Hypothalamus (tissue), 51 donors: Measurements from ENCODE around the gene ELSPBP1.
"Not testable (repeated sequence)": the region's sequence is repeated elsewhere in the genome, so short reads cannot be mapped to it uniquely, and the experiment has no call there.

Experiments used
- DNase-seq, 51 donors: peaks; one replicate each; lab custom pipeline; 2025; lab: John Stamatoyannopoulos, UW

Gene ELSPBP1

DNA sequence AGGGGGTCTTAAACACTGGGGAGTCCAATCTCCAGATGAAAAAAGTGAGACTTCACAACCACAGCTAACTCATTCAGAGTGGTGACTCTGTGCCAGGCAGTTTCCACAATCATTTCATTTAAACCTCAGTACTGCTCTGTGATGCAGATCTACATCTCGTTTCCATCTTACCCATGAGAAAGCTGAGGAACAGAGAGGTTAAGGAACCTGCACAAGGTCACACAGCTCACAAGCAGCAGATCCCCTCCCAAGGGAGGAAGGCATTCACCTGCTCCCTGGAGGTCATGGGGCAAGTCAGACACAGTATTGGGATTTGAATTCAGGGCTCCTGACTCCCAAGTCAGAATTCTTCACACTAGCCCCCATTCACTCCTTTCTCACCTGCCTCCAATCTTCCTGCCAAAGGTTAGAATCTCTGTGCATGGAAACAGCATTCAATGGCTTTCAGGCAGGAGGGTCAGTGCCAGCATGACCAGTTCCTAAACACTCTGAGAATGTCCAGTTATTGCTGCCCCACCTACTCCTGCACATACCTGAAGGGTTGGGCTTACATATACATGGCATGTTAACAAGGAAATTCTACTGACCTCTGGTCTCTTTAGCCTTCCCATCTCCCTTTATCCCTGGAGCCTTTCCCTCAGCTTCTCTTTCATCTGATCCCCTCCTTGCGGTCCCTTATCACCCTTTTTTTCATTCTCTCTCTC is 47.6 kb downstream of the ELSPBP1 start:
- DNase-seq, result no peak

DNA sequence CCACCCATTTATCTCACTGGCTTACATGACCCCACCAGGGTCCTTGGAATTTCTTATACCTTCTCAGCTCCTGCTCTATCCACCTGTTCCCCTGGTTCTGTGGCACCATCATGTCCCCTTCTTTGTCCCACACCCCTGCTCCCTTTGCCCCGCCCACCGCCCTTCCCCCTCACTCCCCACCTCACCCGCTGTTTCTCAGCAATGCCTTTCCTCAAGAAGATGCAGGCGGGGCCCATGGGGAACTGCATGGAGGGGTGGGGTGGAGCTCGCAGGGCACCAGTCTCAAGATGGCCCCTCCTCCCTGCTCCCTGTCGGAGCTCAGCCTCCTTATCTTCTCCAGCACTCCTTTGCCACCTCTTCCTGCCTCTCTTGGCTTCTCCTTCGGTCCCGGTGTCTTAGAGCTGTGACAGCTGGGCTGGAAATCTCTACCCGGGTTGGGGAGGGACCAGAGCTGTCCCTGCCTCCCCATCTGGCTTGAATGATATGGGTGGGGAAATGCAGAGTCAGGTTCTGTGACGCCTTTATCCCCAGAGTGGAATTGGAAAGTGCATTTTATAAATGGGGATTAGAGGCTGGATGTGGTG is 49.3 kb downstream of the ELSPBP1 start, which contains the start of gene CABP5:
Gene CABP5, minus strand, starts transcription at position 405 of the 584 bp plus-strand sequence. Its CDS starts 157 bp downstream, at position 248.
- no peak for DNase-seq

DNA sequence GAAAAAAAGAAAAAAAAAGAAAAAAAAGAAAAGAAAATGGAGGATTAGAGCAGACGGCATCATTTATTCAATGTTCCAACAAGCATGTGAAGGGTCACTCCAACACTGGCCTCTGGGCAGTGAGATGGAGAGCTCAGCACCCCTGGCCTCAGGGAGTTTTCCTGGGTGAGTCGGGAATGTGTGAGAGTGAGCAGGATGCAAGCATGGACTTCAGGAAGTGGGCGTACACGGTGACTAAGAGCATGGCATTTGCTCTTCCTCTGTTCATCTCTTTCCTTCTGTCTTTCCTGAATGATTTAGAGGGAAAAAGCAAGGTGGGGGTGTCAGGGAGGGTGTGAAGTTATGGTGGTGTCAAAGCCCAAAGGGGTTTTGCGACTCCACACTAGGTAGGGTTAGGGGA is 50.1 kb downstream of the ELSPBP1 start:
- no peak for DNase-seq

DNA sequence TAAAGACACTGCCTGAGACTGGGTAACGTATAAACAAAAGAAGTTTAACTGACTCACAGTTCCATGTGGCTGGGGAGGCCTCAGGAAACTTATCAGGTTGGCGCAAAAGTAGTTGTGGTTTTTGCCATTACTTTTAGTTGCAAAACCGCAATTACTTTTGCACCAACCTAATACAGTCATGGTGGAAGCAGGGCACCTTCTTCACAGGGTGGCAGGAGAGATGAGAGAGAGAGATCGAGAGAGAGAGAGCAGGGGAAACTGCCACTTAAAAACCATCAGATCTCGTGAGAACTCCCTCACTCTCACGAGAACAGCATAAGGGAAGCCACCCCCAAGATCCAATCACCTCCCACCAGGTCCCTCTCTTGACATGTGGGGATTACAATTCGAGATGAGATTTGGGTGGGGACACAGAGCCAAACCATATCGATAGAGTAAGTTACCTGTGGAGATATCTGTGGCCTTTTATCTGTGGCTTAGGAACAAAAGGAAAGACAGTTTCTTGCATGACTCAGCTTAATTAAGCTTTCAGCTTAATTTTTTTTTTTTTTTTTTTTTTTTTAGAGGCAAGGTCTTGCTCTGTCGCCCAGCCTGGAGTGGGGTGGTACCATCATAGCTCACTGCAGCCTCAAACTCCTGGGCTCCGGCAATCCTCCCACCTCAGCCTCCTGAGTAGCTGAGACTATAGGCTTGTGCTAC is 57.1 kb downstream of the ELSPBP1 start:
- no peak for DNase-seq

DNA sequence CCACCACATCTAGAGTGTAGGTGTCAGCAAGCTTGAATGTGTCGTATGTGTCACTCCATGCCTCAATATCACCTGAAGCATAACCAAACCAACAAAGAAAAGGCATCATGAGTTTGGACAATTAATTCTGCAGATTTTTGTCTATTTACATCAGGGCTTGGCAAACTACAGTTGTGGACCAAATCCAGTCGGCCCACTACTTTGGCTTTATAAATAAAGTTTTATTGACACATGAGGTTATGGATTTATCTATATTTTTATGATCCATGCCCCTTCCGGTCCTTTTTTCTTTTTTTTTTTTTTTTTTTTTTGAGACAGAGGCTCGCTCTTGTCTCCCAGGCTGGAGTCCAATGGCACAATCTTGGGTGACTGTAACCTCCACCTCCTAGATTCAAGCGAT is 58.6 kb downstream of the ELSPBP1 start:
- no peak for DNase-seq

DNA sequence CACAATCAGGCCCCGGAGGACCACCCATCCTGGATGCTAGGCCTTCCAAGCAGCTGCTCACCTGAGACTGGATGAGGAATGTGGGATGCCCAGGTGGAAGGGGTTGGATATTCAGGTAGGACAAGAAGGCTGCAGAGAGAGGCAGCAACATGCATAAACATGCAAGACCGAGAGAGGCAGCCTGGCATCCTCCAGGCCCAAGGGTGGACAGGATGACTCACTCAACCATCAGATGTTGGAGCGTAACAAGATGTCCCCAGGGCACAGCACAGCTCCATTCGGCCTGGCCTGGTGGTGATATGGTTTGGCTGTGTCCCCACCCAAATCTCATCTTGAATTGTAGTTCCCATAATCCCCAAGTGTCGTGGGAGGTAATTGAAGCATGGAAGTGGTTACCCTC is 59.4 kb downstream of the ELSPBP1 start:
- DNase-seq, result no peak

DNA sequence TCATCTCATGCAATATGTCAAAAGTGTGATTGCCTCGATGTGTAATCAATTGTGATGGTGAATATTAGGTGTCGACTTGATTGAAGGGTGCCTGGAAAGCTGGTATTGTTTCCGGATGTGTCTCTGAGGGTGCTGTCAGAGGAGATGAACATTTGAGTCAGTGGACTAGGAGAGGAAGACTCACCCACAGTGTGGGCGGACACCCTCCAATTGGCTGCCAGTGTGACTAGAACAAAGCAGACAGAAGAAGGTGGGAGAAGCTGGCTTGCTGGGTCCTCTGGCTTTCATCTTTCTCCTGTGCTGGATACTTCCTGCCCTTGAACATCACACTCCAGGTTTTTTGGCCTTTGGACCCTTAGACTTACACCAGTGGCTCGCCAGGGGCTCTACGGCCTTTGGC is 64.9 kb downstream of the ELSPBP1 start:
- DNase-seq, result peak in 1 of 51 donors; percentile 4

DNA sequence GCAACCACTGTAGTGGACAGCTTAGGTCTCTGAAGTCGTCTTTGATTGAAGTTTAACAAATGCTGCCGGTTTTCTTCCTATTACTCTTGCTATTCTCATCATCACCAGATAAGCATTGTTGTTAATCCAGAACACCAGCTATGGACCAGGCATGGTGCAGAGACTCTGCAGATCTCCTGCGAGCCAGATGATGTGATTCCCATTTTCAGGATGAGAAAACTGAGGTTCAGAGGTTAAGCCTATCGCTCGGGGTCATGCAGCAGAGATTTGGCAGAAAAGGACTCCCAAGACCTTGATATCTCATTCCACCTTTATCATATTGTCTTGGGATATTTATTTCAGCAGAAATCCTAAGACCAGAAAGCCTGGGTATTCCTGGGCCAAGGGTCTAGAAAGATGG is 65.9 kb downstream of the ELSPBP1 start:
- no peak for DNase-seq

DNA sequence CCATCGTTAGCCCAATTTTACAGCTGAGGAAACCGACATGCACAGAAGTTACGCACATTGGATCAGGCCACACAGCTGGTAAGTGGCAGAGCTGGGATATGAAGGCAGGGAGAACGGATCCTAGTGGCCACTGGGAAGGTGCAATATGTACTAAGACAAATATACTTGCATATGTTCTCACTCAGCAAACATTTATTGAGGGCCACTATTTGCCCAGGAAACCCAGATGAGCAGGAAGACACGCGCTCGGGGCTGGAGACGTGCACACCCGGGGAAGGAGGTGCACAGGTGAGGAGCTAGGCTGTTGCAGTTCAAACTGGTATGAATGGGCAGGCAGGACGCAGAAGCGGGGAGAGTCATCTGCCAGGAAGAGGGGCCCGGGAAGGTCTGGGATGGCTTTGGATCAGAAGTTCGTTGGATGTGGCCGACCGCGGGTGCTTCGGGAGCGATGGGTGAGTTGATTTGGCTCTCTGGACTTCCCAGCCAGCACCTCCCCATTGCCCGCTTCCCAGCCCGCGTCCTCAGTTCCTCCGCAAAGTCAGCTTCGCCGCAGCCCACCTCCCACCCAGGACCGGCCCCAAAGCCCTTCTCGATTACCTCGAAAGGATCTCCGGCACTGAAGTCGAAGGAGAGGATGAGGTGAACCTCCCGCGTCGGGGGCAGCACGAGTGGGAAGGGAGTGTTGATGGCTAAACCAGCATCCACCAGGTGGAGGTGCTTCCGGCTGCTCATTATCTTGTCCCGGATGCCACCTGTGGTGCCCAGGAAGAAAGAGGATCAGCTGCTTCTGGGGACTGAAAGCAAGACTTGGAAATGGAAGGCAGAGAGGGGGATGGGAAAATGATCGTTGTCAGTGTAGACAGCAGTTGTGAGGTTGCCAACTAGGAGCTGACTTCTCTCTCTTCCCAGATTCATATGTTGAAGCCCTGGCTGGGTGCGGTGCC is 67.2 kb downstream of the ELSPBP1 start:
- no peak for DNase-seq

DNA sequence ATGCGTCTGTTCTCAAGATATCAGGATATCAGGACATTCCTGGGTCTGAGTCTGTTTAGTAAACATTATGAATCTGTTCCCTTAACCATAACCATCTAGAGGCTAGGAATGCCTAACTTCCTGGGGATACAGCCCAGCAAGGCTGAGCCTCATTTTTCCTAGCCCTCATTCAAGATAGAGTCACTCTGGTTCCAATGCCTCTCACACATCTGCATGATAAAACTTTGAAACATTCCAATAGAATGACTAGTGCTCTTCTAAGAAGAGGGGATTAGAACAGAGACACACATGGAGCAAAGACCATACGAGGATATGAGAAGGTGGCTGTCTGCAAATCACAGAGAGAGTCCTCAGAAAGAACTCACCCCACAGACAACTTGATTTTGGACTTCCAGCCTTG is 70.1 kb downstream of the ELSPBP1 start:
- no peak for DNase-seq

DNA sequence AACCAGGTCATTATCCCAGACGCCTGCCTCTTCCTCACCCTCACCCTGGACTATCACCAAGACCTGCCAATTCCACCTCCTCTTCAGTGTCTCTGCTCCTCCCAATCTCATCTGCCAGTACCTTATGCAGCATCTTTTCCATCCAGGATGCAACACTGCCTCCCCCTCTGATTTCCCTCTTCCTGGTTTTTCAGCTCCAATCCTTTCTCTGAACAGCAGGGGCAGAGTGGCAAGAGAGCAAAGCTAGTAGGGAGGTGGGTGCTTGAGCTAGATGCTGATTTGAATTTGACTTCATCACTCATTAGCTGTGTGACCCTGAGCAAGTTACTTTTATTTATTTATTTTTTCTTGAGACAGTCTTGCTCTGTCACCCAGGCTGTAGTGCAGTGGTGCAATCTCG is 75.0 kb downstream of the ELSPBP1 start:
- DNase-seq, result no peak

DNA sequence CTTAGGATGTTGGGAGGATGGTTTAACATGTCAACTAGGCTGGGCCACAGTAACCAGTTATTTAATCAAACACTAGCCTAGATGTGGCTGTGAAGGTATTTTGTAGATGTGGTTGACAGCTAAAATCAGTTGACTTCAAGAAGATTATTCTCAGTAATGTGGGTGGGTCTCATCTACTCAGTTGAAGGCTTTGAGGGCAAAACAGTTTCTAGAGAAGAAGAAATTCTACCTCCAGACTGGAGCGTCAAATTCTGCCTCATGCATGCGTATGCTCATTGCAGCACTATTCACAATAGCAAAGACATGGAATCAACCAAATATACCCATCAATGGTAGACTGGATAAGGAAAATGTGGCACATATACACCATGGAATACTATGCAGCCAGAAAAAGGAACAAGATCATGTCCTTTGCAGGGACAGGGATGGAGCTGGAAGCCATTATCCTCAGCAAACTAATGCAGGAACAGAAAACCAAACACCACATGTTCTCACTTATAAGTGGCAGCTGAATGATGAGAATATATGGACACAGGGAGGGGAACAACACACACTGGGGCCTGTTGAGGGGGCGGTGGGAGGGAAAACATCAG is 75.8 kb downstream of the ELSPBP1 start:
- DNase-seq, result not testable (repeated sequence)
